ENCODE results near the gene CCDC92B. TPM values are rescaled to one million over a fixed set of nuclear protein-coding genes. Genes with fewer than 3 reads are reported as not detected.

Gene CCDC92B
- total RNA-seq = under 0.01 TPM in 2 replicates

DNA sequence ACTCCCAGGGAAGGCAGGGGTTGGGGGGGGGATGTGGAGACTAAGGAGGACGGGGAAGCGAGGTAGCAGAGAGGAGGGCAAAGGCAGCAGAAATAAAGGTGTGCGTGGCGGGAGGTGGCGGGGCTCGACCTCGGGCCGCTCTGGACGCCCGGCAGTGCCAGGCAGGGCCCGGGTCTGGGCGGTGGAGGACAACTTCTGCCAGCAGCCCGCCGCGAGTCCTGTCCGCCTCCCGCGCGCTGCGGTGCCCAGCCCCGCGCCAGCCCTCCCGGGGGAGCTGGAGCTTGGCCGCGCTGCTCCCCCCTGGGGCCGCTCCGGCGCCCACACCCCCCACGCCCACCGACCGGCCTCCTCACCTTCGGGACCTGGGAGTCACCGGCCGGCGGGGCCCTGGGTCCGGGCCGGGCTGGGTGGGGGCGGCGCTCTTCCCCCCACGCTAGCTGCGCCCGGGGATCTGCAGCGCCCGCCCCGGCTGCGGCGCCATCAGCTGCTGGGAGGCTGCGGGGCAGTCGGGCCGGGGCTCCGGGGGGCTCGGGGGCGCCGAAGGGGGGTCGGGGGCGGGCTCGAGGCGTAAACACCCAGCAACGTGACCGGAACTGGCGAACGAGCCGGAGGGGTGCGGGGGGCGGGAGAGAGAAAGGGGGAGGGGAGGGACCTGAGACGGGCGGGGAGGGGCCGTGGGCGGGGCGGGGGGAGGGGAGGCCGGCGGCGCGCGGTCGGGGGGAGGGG lies at the start of gene CCDC92B:
Gene CCDC92B, minus strand, starts transcription at position 595 of the 726 bp plus-strand sequence. CDS start 14,507 bp downstream, outside the sequence.

DNA sequence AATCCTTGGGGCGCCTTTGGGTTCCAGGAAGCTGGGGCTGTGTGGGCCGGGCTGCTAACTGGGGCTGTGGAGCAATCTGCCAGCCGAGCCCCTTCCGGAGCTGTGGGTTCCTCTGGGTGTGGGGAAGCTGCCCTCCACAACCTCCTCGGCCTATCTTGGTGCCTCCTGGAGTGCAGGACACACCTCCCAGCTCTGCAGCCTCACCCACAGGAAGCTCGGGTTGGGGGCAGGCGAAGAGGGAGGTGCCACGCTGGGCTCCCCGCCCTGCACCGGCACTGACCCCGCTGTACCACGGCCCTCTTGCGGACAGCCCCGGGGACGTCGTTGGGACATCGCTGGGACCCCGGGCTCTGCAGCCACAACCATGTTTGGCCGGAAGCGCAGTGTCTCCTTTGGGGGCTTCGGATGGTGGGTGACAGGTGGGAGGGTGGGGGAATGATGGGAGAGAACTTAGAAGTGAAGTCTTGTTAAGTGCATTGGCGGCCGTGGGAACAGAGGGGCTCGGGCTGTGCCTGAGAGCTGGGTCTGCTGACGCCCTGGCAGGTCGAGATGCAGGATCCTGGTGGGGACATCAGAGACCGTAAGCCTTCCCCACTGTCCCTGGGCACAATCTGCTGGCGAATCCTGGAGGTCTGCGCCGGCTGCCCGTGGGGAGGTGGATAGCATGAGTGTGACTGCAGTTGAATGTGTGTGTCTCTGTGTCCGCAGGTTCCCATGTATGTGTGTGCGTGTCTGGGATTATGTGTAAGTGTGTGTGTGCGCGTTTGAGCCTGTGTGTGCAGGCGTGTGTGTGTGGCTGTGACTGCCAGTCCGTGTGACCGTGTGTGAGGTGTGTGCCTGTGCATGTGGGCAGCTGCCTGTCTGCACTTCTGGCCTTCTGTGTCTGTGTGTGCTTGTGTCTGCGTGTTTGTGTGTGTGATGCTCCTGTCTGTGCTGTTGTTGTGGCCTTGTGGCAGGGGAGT lies 47.0 kb upstream of the CCDC92B start, which contains the start of gene RAP1GAP2:
Gene RAP1GAP2, plus strand, starts transcription at position 275 of the 962 bp plus-strand sequence. Its CDS starts 90 bp downstream, at position 365.

DNA sequence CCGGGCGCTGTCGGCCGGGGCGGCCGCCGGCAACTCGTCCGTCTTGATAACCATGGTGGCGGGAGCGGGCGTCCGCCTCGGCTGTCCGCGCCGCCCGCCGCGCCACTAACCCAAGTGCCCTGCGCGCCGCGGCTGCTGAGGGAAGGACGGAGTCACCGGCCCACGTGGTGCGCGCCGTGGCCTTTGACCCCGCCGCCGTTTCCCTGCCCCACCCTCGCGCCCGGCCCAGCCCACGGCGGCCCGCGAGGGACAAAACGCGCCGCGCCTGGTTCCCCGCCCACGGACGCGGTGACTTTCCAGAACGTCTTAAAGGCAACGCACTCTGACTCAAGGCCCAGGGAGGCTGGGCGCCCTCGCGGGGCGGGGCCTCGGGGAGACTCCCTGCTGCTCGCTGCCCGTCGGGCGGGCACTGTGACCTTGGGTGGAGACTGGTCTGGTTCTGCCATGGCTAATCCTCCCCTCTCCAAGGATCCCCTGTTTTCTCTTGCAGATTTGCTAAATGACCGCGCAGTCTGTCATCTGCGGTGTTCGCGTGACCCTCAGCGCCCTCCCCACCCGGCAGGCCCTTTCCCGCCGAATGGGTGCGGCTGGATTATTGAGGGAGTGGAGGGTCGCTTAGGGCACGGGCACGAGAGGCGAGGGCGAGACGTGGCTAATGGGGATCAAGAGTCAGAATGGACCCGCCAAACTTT lies 37.7 kb downstream of the CCDC92B start, which contains the start of gene CLUH:
Gene CLUH, minus strand, starts transcription at position 157 of the 692 bp plus-strand sequence. Its CDS starts 103 bp downstream, at position 54.

Small RNA genes within 50 kb of the gene (small RNA-seq; reads per million reads assigned to genes)
- gene MIR1253 (not detected), gene MIR6776 (not detected), gene RN7SL608P (not detected), gene hsa-mir-1253 (not detected)

Other genes with a start within 250 kb of the CCDC92B start
- gene METTL16, start 237.8 kb downstream of the CCDC92B start, total RNA-seq = 12.5 and 19.2 TPM in 2 replicates
- gene PAFAH1B1, start 156.0 kb downstream of the CCDC92B start, total RNA-seq = 78.3 and 90.7 TPM in 2 replicates
- gene CLUH, start 37.9 kb downstream of the CCDC92B start, total RNA-seq = 76.1 and 104 TPM in 2 replicates
- gene RAP1GAP2, start 46.8 kb upstream of the CCDC92B start, total RNA-seq = 3.3 and 5.3 TPM in 2 replicates